ENCODE measurements around the gene TMSB15A.
A peak's percentile ranks its signal among the peaks of the same experiment; 100 is the strongest.
"Not testable (repeated sequence)": the region's sequence is repeated elsewhere in the genome, so short reads cannot be mapped to it uniquely, and the experiment has no call there.

The TMSB15A gene

GRCh38 chrX:102515975-102516941, at the start of gene TMSB15A:
TSS of gene TMSB15A (minus strand) at chrX:102516739.
- peak; percentile 66 for DNase-seq

GRCh38 chrX:102560423-102561068, 44.0 kb upstream of the TMSB15A start:
- DNase-seq: no peak

- no peak for DNase-seq
These were observed 42.1 kb upstream of the TMSB15A start for GRCh38 chrX:102558607-102559006.

GRCh38 chrX:102548231-102548630, 31.7 kb upstream of the TMSB15A start:
- no peak for DNase-seq

- DNase-seq: peak; percentile 16
These were observed 30.4 kb upstream of the TMSB15A start for GRCh38 chrX:102546828-102547493.

- DNase-seq: not testable (repeated sequence)
These were observed 29.6 kb upstream of the TMSB15A start for GRCh38 chrX:102546175-102546574.

GRCh38 chrX:102535958-102536357, 19.4 kb upstream of the TMSB15A start:
- no peak for DNase-seq

- peak; percentile 46 for DNase-seq
These were observed 787 bp upstream of the TMSB15A start for GRCh38 chrX:102517326-102517725.

GRCh38 chrX:102514536-102514935, 2.0 kb downstream of the TMSB15A start:
- DNase-seq: no peak

GRCh38 chrX:102498732-102499131, 17.8 kb downstream of the TMSB15A start:
- DNase-seq: no peak

- DNase-seq: no peak
These were observed 24.8 kb downstream of the TMSB15A start for GRCh38 chrX:102491766-102492165.

GRCh38 chrX:102478765-102479164, 37.8 kb downstream of the TMSB15A start:
- DNase-seq: not testable (repeated sequence)

GRCh38 chrX:102471762-102472220, 44.7 kb downstream of the TMSB15A start, which contains the start of gene TCP11X2:
TSS of gene TCP11X2 (minus strand) at chrX:102471812.
- not testable (repeated sequence) for DNase-seq

GRCh38 chrX:102470215-102470614, 46.3 kb downstream of the TMSB15A start:
- not testable (repeated sequence) for DNase-seq
